Posterior vena cava (tissue), 2 donors: Measurements from ENCODE around the gene CCDC88C. TPM values are rescaled to one million over a fixed set of nuclear protein-coding genes. Genes with fewer than 3 reads are reported as not detected.
"Not testable (repeated sequence)": the region's sequence is repeated elsewhere in the genome, so short reads cannot be mapped to it uniquely, and the experiment has no call there.

Experiments used
- DNase-seq: peaks from one replicate; pipeline ENCODE4 v3.0.0-alpha.2; 2020; ENCODE audit warnings: low spot score
- intact Hi-C, 2 donors: fragments of 100-400 bp; cut with DNase I; formaldehyde crosslinking; loops; one replicate each; pipeline versions ENCODE4 v1.14.1 to v1.14.2; 2022 to 2023
- total RNA-seq, 2 donors: library from RNA; stranded (reverse); fragmentation: NEBNext Ultra II Directional; extraction: Animal tissue kit (Norgen Biotek cat#: 25700); gene quantifications; one replicate each; pipeline ENCODE4 v1.2.1, GENCODE V29; 2021
- donor health status: DM: yes; HTN: yes; CAD: no.
- donor health status: DM: yes; HTN: yes; CAD: no.

The CCDC88C gene
- total RNA-seq, 2 donors from 2014 or later, result 7.2 to 14.9 TPM

DNA sequence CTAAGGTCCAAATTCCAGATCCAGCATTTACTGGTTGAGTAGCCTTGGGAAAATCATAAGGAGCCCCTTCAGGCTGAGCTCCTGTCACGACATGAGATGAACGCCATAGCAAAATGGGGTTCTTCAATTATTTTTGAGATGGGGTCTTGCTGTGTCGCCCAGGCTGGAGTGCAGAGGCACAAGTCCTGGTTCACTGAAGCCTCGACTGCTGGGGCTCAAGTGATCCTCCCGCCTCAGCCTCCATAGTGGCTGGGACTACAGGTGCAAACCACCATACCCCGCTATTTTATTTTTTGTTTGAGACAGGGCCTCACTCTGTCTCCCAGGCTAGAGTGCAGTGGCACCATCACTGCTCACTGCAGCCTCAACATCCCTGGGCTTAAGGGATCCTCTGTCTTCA, 147.4 kb downstream of the CCDC88C start:
- intact Hi-C loops, result no loop called here
- no peak for DNase-seq

DNA sequence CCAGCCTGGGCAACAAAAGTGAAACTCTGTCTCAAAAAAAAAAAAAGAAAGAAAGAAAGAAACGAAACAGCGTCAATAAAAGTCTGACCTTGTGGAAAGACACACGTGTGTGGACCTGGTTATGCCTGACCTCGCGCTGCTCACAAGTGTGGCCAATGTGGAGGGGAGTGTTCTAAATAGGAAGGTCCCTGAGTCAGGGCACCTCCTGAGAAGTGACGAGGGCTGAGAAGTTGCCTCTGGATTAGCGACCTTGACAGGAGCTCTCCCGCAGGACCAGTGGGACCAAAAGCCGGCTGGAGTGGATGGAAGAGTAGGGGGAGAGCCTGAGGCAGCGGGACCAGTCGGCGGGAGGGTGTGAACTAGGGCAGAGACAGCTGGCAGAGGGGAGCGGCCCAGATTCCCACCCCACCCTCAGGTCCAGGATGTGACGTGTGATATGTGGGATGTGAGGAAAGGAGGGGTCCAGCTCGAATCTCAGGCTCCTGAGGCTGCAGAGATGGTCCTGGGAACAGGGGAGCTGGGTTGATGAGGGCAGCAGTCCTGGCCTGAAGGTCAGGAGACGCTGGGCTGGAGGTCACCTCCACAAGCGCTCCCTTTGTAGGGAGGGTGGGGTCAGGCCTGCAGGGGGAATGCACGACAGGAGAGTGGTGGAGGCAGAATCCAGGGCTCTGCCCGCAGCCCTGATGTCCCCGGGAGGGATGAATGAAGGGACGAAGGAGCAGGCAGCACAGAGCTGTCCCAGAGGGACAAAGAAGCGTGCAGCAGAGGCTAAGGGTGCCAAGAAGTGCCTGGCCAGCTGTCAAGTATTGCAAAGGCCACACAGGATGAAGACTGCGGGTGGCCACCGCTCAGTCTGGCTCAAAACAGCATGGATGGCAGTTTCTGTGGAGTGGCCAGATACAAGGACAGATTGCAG, 148.3 kb downstream of the CCDC88C start:
- DNase-seq, result no peak
- intact Hi-C loops, result no loop called here

DNA sequence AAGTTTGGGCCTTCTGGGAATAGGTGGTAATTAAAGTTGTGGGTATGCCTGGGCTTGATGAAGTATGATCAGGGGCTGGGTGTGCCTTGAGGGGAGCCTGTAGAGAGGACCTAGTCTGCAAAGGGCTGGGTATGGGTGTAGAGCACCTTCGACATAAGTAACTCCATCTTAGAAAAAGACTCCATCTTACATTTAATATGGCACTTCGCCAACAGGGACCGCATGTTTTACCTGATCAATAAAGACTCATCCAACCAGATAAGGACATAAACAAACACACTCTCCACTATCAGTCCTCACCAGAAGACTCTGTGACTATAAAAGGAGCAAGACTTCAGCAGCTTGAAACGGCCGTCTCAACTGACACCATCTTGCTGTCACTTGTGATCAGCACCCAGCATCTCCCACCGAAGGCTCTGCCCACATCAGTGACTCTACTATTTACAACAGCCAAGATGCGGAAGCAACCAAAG, 149.6 kb downstream of the CCDC88C start:
- DNase-seq, result no peak
- intact Hi-C loops, result no loop called here

DNA sequence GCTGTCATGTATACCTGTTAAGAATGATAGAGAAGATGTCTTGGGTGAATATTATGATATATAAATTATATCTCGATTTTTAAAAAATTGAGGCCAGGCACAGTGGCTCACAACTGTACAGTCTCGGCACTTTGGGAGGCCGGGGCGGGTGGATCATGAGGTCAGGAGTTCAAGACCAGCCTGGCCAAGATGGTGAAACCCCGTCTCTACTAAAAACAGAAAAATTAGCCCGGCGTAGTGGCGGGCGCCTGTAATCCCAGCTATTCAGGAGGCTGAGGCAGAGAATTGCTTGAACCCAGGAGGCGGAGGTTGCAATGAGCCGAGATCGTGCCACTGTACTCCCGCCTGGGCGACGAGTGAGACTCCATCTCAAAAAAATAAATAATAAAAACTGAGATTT, 151.3 kb downstream of the CCDC88C start:
- intact Hi-C loops, DNase-seq: not testable (repeated sequence)

DNA sequence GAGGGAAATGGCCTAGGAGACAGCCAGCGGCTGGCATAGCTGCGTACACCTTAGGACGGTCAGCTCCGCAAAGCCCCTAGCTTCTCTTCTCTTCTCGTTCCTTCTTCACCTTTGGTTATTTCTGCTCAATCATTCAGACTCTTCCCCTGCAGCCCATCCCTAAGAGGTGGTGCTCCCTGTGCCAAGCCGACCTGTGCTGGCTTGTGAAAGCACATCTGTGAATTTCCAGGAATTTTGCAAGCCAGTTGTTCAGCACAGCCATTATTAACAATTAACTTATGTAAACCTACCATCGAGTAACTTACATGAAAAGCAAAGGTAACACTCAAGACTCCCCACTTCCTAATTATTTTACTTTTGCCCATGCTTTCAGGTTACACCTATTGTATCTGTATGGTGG, 152.2 kb downstream of the CCDC88C start:
- no peak for DNase-seq
- intact Hi-C loops, result no loop called here

DNA sequence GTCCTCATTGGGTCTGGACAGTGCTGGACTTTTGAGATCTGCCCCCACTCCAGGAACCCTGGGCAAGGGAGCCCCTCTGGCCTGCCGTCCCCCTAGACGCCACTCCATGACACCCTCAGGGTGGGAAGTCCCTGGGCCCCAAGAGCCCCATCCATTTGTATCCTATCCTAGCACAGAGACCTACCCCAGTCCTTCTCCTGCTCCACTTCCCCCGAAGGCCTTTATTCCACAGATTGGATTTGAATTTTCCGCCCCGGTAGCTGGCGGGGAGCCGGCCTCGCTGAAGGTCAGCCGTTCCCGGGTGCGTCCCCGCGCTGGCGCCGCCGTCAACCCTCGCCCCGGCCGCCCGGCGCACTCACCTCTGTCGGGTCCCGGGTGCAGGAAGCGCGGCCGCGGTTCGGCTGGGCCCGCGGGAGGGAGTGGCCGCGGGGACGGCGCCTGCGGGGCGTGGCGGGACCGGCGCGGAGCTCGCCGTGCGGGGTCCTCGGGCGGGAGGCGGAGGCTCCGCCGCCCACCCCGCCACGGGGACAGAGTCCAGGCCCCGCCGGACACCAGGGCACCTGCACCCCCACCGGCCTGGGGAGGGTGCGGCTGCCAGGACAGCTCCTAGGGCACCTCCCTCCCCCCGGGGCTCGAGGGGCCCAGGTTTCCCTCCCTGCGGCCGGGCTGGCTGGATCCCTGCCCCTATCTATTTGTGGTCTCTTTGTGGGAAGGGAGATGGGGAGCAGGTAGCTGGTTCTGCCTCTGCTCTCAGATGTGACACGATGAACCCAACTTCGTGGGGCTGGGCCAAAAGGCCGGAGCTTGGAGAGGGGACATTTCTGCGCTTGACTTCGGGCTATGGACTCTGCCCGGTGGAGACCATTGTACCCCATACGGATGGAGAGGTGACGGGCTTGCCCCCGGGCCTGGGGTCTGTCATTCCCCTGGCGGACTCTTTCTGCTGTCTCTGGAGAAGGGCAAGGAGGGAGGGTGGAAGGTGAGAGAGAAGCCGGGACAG, 153.2 kb downstream of the CCDC88C start:
- intact Hi-C loops, result no loop called here
- no peak for DNase-seq

DNA sequence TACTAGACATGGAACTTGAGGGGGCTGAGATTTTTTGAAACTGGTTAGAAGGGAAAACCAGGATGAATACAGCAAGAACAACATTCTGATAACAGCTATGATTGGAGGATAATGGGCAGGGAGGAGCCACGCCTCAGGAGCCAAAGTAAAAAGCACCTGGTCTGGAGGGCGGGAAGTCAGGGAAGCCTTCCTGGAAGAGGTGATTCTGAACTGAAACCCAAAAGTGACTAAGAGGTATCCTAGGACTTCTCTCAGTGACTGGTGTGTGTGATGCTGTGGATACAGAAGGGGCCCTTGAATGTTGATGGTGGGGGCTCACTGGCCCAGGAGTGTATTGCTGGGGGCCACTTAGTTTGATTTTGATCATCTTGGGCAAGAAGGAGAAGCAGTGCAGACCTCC, 154.3 kb downstream of the CCDC88C start:
- DNase-seq, result no peak
- intact Hi-C loops, result no loop called here

DNA sequence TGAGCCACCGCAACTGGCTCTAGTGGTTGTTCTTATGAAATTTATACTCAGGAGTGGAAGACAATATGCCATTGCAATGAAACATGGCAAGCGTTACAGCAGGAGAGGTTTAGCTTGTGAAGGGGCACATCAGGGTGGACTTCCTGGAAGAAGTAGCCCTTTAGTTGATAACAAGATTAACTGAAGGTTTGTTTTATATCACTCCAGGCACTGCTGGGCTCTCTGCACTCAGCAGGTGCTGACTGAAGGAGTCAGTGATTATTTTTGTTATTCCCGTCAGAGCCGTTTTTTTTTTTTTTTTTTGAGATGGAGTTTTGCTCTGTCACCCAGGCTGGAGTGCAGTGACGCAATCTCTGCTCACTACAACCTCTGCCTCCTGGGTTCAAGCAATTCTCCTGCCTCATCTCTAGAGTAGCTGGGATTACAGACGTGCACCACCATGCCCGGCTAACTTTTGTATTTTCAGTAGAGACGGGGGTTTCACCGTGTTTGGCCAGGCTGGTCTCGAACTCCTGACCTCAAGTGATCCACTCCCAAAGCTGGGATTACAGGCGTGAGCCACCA, 155.6 kb downstream of the CCDC88C start:
- DNase-seq, result no peak
- intact Hi-C loops, result no loop called here

DNA sequence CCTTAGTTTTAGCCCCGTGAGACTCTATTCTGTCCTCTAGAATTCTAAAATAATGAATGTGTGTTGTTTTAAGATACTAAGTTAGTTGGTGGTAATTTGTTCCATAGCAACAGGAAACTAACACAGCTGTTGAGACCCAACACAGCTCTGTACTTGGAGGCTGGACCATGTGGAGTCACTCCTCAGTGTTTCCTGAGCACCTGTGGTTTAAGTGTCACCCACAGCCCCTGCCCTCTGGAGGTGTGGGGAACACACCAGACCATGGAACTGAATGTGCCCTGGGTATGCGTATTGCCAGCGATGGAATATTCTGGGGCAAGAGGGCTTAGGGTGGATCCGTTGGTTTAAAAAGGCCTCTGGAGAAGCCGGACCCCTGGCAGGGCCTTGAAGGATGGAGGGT, 156.5 kb downstream of the CCDC88C start:
- intact Hi-C loops, result no loop called here
- DNase-seq, result no peak

DNA sequence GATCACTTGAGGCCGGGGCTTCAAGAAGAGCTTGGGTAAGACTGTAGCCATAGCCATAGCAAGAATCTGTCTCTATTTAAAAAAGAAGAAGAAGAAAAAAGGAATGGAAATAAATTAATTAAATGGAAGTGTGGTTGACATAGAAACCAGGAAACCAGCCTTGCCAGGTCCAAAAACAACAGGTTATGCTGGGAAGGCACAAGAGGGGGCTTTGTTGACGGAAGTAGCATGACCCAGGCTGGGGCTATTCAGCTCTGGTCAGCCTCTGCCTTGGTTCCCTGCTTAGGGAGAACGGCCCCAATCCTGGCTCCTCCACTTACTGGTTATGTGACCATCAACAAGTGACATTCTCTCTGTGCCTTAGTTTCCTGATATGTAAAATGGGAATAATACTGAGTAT, 158.7 kb downstream of the CCDC88C start:
- DNase-seq, result no peak
- intact Hi-C loops, result no loop called here

DNA sequence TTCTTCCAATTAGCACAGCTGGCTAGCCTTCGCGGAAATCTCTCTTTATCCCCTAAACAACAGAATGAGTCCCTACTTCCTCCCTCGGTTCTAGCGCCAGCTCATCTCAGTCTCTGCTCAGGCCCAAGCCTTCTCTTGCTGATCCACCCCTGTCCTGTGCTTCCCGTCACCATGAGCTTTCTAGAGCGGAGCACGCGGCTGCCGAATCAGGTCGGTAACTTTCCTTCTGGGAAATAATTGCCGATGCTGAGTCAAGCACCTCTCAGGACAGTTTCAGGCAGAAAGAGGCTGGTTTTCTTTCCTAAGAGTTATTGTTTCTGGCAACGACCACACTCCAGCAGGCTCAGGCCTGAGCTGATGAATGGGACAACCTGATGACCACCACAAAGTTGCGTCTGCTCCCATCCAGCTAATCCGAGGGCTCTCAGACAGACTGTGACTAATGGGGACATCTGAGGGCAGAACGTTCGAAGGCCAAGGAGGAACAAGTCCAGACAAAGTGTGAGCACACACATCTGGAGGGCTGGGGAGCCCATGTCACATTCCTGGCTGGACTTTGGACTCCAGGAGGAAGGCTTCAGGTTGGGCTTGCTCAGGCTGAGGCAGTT, 159.5 kb downstream of the CCDC88C start:
- intact Hi-C loops, result no loop called here
- peak; percentile 88 for DNase-seq

DNA sequence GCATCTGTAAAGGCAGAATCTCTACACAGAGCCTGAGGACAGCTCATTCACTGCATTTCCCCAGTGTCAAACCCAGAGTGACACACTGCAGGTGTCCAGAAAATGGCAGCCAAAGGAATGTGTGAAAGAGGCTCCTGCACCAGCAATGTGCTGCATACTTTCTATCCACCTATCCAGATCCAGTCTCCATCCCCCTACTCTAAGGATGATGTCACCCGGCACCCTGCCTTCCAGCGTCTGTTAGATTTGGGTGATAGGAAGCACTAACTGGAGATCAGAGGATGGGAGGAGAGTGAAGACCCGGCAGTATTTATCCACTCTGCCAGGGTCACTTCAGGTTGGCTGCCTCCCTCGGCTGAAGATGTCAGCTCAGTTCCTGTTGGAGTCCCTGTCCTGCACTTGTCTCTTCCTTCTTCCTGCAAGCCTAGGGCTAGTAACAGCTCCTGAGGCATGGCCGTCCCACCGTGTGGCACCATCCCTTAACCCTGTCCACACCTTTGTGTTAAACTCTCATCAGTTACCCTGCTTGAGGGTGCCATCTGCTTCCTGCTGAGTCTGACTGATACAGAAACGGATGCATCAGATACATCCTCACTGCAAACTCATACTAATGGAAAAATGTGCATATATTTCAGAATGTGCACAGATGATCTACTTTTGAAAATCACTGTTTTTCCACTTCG, 160.2 kb downstream of the CCDC88C start:
- DNase-seq, result no peak
- intact Hi-C loops, result no loop called here

DNA sequence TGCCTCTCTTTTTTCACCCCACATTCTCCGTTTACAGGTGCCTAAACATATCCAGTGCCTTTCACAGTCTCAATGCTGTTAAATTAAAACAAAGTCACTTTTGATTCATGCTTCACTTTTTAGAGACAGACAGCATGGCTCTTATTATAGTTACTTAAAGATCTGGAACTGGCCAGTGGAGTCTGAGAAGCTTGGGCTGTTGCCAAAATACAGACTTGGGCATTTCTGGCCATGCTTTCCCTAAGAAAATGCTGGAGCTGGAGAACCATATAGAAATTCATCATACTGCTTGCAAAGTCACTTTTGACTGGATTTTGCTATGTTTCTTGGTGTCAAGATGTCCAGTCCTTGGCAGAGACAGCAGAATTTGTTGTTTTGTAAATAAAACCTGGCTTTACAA, 161.0 kb downstream of the CCDC88C start:
- intact Hi-C loops, result no loop called here
- DNase-seq, result no peak

DNA sequence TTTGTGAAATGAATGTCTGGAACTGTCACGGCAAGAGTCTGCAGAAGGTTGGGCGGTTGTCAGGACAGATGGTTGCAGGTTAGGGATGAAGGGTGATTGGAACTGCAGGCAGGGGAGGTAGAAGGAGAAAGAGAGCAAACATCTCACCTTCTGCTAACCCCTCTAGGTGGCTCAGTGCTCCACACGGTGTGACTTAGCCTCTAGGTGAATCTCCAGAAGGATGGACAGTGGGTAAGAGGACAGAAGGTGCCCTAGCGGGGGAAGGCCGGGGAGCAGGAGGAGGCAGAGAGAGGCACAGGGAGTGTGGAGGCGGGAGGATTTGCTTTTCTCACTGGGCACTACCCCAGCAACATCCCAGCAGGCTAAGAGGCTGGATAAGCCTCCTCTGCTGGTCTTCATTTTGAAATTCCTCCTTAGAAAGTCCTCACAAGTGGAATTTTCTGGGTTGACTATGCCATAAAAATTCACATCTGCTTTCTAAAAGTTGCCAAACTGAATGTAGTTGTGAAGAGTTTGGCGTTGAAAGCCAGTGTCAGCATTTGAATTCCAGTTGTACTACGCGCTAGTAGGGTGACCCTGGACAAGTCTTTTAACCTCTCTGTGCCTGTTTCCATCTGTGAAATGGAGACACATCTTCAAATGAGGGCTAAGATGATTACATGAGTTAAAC, 162.5 kb downstream of the CCDC88C start:
- no peak for DNase-seq
- intact Hi-C loops, result no loop called here

DNA sequence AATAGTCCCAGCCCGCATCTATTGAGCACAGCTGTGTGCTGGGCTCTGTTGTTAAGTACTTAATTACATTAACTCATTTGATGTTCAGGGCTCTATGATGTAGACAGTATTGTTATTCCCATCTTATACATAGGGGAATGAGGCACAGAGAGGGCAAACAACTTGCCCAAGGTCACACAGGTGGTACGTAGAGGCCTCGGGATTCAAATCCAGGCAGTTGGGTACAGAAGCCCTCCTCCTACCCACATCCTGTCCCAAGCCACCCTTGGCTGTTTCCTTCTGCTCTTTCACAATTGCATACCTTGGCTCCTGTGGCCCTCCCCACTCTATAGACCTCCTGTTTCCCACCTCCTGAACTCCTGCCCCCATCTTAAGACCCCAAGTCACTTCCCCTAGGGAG, 163.2 kb downstream of the CCDC88C start:
- DNase-seq, result no peak
- intact Hi-C loops, result no loop called here

DNA sequence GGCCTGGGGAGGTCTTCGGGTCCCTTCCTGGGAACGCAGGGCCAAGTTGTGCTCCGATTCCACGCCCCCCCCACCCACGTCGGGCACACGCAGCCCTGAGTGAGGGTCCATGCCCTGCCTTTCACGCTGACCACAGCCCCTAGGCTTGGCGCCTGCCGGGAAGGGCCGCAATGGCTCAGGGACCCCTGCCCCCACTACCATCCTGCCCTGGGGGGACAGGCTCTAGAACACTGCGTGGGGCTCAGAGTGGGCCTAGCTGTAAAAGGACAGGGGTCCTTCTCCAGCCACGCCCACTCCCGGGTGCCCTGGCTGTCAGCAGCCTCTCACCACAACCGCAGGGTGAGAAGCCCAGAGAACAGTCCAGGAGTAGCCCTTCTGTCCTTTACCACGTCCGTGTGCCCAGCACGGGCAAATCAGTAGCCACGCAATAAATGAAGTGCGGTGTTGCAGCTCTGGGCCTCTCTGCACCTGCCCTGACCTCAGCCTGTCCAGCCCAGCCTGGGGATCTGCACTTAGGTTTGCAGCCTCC, 163.8 kb downstream of the CCDC88C start:
- intact Hi-C loops, result no loop called here
- no peak for DNase-seq

DNA sequence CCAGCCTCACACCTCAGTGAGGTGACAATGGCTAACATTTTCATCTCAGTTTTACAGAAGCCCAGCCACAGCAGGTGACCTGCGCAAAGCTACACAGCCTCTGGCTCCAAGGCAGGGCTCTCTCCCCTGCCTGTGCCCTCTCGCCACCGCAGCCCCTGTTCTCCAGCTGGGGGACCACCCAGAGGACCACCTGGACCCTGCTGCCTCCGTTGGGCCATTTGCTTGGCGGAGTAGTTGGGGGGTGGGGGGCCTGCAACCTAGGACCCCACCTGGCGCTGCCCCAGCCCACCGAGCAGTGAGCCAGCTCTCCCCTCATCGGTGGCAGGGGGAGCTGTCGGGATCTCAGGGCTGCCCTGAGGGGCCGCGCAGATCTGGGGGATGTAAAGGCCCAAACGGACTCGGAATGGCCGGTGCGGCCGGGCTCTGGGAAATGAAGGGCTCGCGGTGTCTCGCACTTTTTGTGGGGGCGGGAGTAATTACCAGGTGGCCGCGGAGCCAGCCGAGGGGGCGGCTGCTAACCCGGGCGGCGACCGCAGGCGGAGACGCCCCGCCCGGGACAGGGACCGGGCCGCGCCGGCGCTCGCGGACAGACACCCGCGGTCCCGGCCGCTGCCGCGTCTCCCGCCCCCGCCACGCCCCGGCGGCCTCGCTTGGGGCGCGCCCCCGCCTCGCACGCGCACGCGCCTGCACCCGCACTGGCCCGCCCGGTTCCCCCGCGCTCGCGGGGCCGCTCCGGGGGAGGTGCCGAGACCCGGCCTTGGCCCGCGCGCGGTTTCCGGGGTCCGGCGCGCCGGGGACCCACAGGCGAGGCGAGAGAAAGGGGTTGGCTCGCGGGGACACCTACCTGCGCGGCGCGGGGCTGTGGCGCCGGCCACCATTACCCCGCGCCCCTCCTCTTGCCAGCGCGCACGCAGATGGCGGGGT, 164.5 kb downstream of the CCDC88C start:
- intact Hi-C loops, result no loop called here
- DNase-seq, result no peak
